Nephron progenitor cell (in vitro differentiated cells): ENCODE results near the gene MFNG.

Source experiments
- DNase-seq: peaks from one replicate; pipeline ENCODE4 v3.0.0; 2021
- H3K27ac Mint-ChIP-seq: 2 replicates; pipeline ENCODE4 v1.8.0; 2021; ENCODE audit warnings: mild to moderate bottlenecking, moderate library complexity, mixed read lengths
- H3K27me3 Mint-ChIP-seq: 2 replicates; pipeline ENCODE4 v1.8.0; 2021; ENCODE audit warnings: mild to moderate bottlenecking, low read depth, mixed read lengths; ENCODE audit not compliant: poor library complexity
- H3K36me3 Mint-ChIP-seq: 2 replicates; pipeline ENCODE4 v1.8.0; 2021; ENCODE audit warnings: low read depth, mixed read lengths
- H3K4me1 Mint-ChIP-seq: 2 replicates; pipeline ENCODE4 v1.8.0; 2021; ENCODE audit warnings: mixed read lengths
- H3K4me3 Mint-ChIP-seq: 2 replicates; pipeline ENCODE4 v1.8.0; 2021; ENCODE audit warnings: mild to moderate bottlenecking, moderate library complexity, mixed read lengths
- H3K9me3 Mint-ChIP-seq: 2 replicates; pipeline ENCODE4 v1.8.0; 2021; ENCODE audit warnings: mild to moderate bottlenecking, moderate library complexity, mixed read lengths
- CTCF ChIP-seq: fragments of 200-600 bp; sonication (generic); IDR thresholded peaks from 2 replicates; pipeline ENCODE4 v1.5.0; 2021; ENCODE audit warnings: antibody characterized with exemption

Gene MFNG

GRCh38 chr22:37487571-37487970, 1.4 kb upstream of the MFNG start:
- Mint-ChIP-seq H3K4me3 (no peak overlapping the region), H3K4me1 (peaks cover 67% of the 10 kb centered on the region), H3K9me3 (no peaks in the 10 kb centered on the region), H3K36me3 (peaks cover 6% of the 10 kb centered on the region), H3K27ac (no peak overlapping the region), H3K27me3 (peaks cover 11% of the 10 kb centered on the region)
- no peak for DNase-seq
- no peak for TF ChIP-seq CTCF

- Mint-ChIP-seq H3K27ac (no peak overlapping the region), H3K4me1 (peaks cover 72% of the 10 kb centered on the region), H3K36me3 (peaks cover 6% of the 10 kb centered on the region), H3K27me3 (peaks cover 12% of the 10 kb centered on the region), H3K9me3 (no peaks in the 10 kb centered on the region), H3K4me3 (peak overlapping the region; percentile 24)
- TF ChIP-seq CTCF = no peak
- DNase-seq = no peak
These were observed 945 bp upstream of the MFNG start for GRCh38 chr22:37487129-37487528.

- DNase-seq = no peak
- Mint-ChIP-seq H3K4me3 (no peak overlapping the region), H3K27ac (no peak overlapping the region), H3K27me3 (peaks cover 12% of the 10 kb centered on the region), H3K9me3 (no peaks in the 10 kb centered on the region), H3K4me1 (peaks cover 74% of the 10 kb centered on the region), H3K36me3 (peaks cover 5% of the 10 kb centered on the region)
- no peak for TF ChIP-seq CTCF
These were observed 575 bp downstream of the MFNG start for GRCh38 chr22:37485395-37486223.

DNA sequence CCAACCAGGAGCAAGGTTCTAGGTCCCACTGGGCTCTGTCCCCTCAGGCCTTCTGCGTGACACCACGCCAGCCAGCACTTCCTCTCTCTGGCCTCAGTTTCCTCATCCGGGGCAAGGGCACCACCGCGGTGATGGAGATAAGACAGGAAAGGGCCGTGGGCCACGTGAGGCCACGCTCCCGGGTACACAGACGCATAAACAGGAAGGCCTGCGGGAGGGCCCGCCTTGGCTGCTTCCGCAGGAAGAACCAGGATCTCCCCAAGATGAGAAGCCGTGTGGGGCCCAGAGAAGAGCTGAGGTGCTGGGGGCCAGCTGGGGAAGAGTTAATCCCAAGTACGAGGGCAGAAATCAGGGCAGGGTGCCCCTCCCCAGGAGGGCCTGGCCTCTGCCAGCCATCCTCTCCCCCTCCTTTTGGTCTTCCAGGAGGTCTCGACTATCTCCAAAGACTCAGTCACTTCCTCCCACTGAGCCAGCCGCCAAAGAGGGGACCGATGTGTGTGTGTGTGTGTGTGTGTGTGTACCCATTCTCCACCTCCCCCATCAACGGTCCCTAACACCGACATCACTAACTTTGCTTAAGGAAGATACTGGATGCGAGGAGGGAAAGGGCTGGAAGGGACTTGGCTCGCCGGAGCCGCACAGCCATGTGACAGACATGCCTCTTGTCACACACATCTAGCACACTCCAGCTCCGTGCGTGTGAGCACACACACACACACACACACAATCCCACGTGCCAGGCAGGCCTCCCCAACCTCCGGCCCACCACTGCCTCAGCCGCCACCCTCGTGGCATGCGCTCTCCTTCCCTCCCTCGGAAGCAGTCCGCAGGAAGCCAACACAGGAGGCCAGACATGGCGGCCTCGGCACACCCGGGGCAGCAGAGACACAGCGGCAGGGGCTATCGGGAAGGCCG, 1.4 kb downstream of the MFNG start:
- H3K4me3 Mint-ChIP-seq = no peak overlapping the region
- H3K27ac Mint-ChIP-seq = no peak overlapping the region

DNA sequence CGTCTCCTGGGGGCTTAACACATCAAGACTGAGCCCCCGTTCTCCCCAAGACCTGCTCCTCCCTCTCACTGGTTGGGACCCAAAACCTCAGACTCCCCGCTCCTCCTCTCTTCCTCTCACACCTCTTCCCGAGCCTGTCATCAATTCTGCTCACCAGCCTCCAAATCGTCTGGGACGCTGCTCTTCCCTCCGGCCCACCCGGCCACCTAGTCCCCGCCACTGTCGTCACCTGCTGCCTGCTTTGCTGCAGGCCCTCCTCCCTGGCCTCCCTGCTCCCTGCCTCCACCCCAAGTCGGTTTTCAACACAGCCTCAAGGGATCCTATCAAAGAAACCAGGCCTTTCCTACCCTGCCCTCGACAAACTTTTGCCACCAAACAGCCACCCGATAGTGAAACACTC, 3.1 kb downstream of the MFNG start:
- H3K9me3 Mint-ChIP-seq = no peaks in the 10 kb centered on the region
- H3K27me3 Mint-ChIP-seq = peaks cover 17% of the 10 kb centered on the region
- no peak overlapping the region for H3K27ac Mint-ChIP-seq
- DNase-seq = no peak
- no peak overlapping the region for H3K4me3 Mint-ChIP-seq
- TF ChIP-seq CTCF = no peak
- peaks cover 48% of the 10 kb centered on the region for H3K4me1 Mint-ChIP-seq
- H3K36me3 Mint-ChIP-seq = no peaks in the 10 kb centered on the region

More for the DNA sequence above, 1.4 kb downstream of the MFNG start:
- Mint-ChIP-seq H3K36me3 (no peaks in the 10 kb centered on the region), H3K9me3 (no peaks in the 10 kb centered on the region), H3K4me1 (peaks cover 65% of the 10 kb centered on the region), H3K27me3 (peaks cover 12% of the 10 kb centered on the region)
- no peak for TF ChIP-seq CTCF
- no peak for DNase-seq
